Ureter (tissue), 1 donor: ENCODE data around the gene LCP2. TPM values are rescaled to one million over a fixed set of nuclear protein-coding genes. Genes with fewer than 3 reads are reported as not detected.

Source experiments
- DNase-seq: peaks from one replicate; pipeline ENCODE4 v3.0.0-alpha.2; 2020; ENCODE audit warnings: low spot score
- total RNA-seq: library from RNA; stranded (reverse); gene quantifications from one replicate; pipeline ENCODE4 v1.2.4, GENCODE V29; 2023
- donor health status: DM: yes; HTN: yes; CAD: no.

LCP2 gene
- total RNA-seq = 21.7 TPM

GRCh38 chr5:170297589-170298462, at the start of gene LCP2:
LCP2 (minus strand) TSS chr5:170297777; CDS start chr5:170297611, 166 bp downstream.
- no peak for DNase-seq

DNA sequence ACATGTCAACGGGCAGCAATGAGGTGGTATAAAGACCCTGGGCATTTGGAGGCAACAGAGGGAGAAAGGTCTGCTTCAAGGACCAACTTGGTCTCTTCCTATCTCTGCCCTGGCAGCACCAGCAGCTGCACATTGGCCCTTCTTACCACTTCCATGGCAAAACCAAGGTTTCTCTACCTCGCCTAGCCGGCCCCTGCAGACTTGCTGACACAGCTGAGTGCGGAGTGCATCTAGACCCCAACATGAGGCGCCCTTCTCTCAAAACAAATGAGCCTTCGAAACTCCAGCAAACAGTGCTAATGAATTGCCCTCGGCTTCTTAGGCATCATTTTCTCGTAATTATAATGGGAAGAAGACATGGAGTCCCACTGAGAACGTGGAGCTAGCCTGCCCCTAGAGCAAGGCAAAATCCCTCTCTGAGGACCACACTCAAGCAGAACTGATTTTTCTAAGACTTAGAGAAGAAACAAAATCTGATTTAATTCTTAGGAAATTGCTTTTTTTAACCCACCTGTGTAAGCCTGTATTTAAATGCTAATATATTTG, 49.5 kb upstream of the LCP2 start:
- DNase-seq = no peak

DNA sequence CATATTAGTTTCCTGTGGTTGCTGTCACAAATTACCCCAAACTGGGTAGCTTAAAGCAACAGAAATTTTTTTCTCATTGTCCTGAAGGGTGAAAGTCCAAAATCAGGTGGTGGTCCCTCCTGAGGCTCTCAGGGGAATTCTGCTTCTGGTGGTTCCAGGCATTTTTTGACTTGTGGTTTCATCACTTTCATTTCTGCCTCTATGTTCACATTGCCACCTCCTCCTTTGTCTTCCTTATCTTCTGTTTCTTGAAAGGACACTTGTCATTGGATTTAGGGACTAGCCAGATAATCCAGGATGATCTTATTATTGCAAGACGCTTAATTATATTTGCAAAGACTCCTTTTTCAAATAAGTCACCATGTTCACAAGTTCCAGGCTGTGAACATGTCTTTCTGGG, 48.4 kb upstream of the LCP2 start:
- no peak for DNase-seq

DNA sequence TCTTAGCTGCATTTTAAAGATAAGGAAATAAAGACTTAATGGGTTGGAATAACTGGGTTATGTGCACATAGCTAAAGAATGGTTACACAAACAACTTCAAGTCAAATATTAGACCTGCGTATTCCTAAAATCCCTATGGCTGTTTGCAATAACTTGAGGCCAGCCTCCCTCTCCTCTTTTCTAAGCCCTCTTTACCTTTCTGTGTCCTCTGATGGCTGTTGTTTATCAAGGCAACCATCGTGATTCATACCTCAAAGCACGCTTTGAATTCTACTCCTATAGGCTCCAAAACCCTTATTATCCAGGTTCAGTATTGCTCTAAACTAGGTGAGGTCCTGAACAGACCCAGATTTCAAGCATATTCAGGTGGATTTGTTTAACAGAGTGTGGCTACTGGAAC, 45.6 kb upstream of the LCP2 start:
- no peak for DNase-seq

- DNase-seq = no peak
These were observed 44.7 kb upstream of the LCP2 start for GRCh38 chr5:170342153-170342725.

DNA sequence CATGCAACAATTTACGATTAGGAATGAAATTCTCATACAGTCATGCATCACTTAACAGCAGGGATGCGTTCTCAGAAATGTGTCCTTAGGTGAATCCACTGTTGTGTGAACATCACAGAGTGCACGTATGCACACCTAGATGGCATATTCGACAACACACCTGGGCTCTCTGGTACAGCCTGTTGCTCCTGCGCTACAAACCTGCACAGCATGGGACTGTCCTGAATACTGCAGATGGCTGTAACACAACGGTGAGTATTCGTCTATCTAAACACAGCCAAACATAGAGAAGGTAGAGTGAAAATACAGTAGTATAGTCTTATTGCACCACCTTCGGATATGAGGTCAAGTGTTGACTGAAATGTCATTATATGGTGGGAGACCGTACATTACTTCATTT, 44.0 kb upstream of the LCP2 start:
- no peak for DNase-seq

- no peak for DNase-seq
These were observed 42.2 kb upstream of the LCP2 start for GRCh38 chr5:170339780-170340167.

- no peak for DNase-seq
These were observed 41.6 kb upstream of the LCP2 start for GRCh38 chr5:170338933-170339779.

DNA sequence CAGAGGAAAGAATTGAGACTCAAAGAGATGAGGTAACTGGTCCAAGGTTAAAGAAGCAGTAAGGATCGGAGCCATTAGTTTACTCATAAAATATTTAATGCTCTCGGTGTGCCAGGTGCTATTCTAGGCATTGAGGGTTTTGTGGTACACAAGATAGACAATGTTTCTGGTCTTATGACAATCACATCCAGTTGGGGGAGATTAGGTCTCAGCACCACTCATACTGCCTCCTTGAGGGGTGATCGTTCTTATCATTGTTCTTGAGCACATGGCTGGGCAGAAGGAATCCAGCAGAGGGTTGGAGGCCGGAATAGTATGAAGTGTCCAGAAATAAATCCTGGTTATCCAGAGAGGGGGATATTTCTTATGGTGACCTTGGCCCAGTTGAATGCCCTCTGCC, 40.7 kb upstream of the LCP2 start:
- DNase-seq = no peak

DNA sequence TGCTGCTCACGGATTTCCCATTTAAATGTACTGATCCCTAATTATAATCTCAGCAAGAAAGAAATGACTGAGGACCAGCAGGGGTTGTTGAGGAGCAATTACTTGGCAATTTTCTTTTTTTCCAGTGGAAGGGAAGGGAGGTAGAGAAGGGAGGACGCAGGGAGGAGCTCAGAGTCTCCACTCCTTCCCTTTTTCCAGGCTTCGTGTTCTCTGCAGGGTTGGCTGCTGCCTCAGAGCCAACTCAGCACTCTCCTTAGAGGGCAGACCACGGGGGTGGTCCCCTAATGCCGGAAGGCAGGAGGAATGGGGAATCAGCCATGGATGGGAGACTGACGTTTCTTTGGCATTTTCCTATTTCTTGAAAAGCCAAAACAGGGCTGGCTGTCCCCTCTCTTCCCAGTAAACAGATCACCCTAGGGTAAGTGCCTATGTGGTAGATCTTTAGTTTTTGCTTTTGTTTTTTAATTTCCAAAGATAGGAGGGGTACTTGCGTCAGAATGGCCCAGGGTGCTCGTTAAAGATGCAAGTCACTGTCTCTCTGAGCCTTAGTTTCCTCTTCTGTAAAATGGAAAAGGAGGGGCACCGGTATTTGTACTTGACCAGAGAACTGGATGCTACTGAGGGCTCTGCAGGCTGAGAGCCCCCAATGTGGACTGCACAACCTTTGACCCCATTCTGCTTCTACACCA, 39.6 kb upstream of the LCP2 start:
- no peak for DNase-seq

DNA sequence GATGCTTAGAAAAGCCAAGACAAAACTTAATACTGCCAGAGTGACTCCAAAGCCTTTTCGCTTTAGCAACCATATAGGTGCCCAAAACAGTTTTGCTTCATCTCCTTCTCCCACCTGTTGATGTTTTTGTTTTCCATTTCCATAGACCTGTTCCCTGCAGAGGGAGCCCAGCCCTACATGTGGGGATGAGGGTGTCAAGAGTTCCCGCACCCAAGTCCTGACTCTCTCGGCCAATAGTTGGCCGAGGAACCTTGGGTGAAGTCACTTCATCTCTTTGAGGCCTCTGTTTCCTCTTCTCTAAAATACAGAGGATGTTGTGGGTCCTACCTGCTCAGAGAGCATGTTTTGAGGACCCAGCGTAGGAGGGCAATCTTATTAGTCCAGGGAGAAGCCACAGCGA, 38.5 kb upstream of the LCP2 start:
- no peak for DNase-seq

- DNase-seq = no peak
These were observed 37.0 kb upstream of the LCP2 start for GRCh38 chr5:170334626-170335025.

GRCh38 chr5:170333161-170333910, 35.8 kb upstream of the LCP2 start:
- no peak for DNase-seq

DNA sequence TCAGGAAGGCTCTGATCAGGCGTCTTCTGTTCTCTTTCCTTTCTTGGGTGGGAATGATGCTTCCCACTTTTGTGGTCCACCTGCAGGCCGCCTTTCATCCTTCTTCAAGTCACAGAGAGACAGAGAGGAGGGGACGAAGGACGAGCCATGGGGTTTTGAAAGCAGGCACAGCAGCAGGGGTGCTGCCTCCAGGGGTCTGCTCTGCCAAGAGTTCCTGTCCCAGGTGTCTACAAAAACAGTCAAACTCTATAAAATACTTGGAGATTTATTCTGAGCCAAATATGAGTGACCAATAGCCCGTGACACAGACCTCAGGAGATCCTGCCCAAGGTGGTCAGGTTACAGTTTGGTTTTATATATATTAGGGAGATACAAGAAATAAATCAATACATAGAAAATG, 34.5 kb upstream of the LCP2 start:
- no peak for DNase-seq

DNA sequence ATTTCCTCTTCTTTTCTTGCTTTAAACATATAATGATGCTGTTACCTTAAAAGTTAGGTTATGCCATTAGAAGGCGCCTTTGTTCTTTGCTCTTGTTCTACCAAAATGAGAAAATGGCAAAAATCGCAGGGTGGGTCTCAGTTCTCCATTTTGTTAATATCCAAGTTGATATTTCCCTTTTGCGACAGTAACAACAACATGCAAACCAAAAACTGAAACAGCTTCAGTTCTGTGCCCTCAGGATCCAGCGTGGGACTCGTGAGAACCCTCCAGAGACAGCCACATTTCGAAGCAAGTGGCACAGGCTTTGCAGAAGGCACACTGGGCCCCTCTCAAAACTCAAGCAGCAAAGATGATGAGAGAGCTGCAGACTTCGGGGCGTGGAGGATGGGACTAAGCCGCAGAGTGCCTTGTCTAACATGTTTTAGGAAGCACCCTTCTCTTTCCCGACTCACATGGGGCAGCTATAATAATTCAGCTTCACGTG, 33.0 kb upstream of the LCP2 start:
- DNase-seq = no peak

DNA sequence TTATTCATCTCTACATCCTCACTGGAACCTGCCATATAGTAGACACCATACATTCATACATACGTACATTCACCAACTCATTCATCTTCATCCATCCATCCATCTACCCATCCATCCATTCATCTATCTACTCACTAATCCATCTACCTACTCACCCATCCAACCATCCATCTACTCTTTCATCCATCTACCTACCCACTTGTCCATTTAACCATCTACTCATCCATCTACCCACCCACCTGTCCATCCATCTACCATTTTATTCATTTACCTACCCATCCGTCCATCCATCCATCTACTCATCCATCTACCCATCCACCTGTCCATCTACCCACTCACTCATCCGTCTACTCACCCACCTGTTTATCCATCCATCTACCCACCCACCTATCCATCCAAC, 31.9 kb upstream of the LCP2 start:
- DNase-seq = no peak

- no peak for DNase-seq
These were observed 30.3 kb upstream of the LCP2 start for GRCh38 chr5:170327829-170328228.

DNA sequence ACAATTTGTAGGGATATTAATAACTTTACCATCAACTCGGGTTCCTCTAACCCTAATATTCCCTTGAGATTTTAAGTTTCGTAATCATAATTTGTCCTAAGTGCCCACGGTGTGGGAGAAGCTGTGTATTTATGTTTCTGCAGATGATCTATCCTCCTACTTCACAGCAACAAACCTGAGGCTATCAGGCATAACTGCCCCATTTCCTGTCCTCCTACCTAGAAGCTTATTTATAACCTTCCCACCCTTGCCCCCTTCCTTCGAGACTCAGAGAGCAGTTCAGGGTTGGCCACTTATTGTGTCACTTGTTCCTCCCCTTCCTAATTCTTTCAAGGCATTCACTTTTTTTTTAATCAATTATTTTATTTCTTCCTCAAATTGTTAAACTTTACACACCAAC, 29.6 kb upstream of the LCP2 start:
- DNase-seq = no peak

- DNase-seq = no peak
These were observed 21.7 kb upstream of the LCP2 start for GRCh38 chr5:170319301-170319700.

- DNase-seq = no peak
These were observed 19.9 kb upstream of the LCP2 start for GRCh38 chr5:170317499-170317898.

GRCh38 chr5:170316937-170317336, 19.4 kb upstream of the LCP2 start:
- no peak for DNase-seq
